ENCODE results near the gene TSTD1. TPM values are rescaled to one million over a fixed set of nuclear protein-coding genes. Genes with fewer than 3 reads are reported as not detected.

Gene TSTD1
- total RNA-seq, 1 experiment from 2014 or later, result 74.5 TPM

DNA sequence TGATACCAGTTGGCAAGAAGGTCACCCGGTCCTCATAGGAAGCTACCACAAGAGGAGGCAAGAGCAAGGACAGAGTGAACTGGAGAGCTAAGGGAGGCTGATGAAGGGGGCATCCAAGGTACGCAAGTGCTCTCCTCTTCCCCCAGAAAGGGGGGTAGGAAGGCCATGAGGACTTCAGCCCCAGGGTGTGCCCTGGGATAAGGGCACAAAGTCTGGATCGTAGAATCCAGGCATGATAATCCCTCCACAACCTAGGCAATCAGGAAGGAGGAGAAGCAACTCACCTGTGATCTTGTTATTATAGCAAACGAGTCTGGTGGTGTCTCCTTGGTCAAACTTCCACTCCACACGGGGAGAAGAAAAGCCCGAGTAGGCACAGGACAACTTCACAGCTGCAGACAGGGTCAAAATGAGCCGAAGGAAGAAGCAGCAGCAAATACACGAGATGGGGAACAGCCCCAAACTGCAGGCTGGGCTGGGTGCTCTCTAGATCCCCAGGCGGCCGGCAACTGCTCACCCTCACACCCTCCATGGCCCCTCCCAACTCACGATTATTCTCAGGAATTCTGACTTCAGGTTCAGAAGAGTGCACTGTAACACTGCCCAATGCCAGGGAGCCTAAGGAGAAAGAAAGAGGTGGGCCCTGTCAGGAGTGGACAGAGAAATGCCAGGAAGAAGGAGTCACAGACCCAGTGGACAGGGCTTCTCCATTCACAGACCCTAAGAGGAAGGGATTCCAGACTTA is 37.9 kb downstream of the TSTD1 start:
- Mint-ChIP-seq H3K9me3 (no peaks in the 10 kb centered on the region), H3K27me3 (ENCODE audit: low read depth) (no peaks in the 10 kb centered on the region), H3K4me3 (no peak overlapping the region), H3K4me1 (peaks cover 5% of the 10 kb centered on the region), H3K36me3 (peaks cover 56% of the 10 kb centered on the region), H3K27ac (no peak overlapping the region)
- no peak for DNase-seq (ENCODE audit: low spot score)
- TF ChIP-seq, protein P1, sequence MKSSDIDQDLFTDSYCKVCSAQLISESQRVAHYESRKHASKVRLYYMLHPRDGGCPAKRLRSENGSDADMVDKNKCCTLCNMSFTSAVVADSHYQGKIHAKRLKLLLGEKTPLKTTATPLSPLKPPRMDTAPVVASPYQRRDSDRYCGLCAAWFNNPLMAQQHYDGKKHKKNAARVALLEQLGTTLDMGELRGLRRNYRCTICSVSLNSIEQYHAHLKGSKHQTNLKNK (CRISPR knock-in tag; IDR thresholded peaks at IDR 0.05), result no peak
- TF ChIP-seq IRF2 (CRISPR knock-in tag; IDR thresholded peaks at IDR 0.05; ENCODE audit: borderline replicate concordance, low read depth), result no peak
- no peak for TF ChIP-seq TEAD4 (CRISPR knock-in tag; IDR thresholded peaks at IDR 0.05)
- TF ChIP-seq, protein P2, sequence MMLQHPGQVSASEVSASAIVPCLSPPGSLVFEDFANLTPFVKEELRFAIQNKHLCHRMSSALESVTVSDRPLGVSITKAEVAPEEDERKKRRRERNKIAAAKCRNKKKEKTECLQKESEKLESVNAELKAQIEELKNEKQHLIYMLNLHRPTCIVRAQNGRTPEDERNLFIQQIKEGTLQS (CRISPR knock-in tag; conservative IDR thresholded peaks at IDR 0.05), result no peak
- no peak for TF ChIP-seq ZNF263 (CRISPR knock-in tag; IDR thresholded peaks at IDR 0.05; ENCODE audit: low read depth)
- TF ChIP-seq ZNF396 (CRISPR knock-in tag; IDR thresholded peaks at IDR 0.05; ENCODE audit: borderline replicate concordance), result no peak
- TF ChIP-seq, protein P3, sequence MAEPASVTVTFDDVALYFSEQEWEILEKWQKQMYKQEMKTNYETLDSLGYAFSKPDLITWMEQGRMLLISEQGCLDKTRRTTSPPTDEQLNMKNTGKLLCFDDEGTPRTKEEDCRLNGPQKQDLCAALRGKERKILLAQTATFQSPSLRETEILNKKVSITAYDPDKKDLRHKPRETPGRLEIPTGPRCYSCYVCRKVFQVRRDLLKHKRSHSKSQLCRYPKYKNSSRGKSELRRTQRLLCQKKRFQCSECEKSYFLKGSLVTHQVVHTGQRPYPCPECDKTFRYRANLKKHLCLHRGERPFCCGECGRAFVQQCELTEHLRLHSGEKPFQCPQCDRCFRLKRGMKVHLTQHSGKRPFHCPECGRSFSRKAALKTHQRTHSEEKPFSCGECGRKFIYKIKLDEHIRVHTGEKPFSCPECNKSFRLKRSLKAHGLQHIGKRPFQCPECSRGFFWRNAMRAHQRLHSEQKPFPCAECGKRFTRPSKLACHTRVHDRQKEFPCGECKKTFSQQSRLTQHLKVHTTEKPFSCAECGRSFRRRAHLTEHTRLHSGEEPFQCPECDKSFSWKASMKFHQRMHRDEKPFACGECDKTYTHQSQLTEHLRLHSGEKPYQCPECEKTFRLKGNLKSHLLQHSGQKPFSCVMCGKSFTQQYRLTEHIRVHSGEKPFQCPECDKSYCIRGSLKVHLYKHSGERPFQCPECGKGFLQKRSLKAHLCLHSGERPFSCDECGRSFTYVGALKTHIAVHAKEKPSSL (CRISPR knock-in tag; conservative IDR thresholded peaks at IDR 0.05), result no peak
- TF ChIP-seq, protein P4, sequence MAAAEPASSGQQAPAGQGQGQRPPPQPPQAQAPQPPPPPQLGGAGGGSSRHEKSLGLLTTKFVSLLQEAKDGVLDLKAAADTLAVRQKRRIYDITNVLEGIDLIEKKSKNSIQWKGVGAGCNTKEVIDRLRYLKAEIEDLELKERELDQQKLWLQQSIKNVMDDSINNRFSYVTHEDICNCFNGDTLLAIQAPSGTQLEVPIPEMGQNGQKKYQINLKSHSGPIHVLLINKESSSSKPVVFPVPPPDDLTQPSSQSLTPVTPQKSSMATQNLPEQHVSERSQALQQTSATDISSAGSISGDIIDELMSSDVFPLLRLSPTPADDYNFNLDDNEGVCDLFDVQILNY (CRISPR knock-in tag; IDR thresholded peaks at IDR 0.05), result no peak
- TF ChIP-seq NFE2L1 (CRISPR knock-in tag; IDR thresholded peaks at IDR 0.05), result no peak
- no peak for TF ChIP-seq TEAD1 (CRISPR knock-in tag; IDR thresholded peaks at IDR 0.05)
- no peak for TF ChIP-seq TP53 (CRISPR knock-in tag; IDR thresholded peaks at IDR 0.05)
- no peak for TF ChIP-seq ELF4 (CRISPR knock-in tag; IDR thresholded peaks at IDR 0.05; ENCODE audit: low read depth)
- POLR2A ChIA-PET, result interaction anchor here (0.6 to 1.1 kb wide), 2 partner anchors 20 to 98 kb away, joined by 3 to 4 read pairs; partner anchors contain the start of gene F11R
- CTCF ChIA-PET, result interaction anchor here (1.7 kb wide), 1 partner anchor 11 kb away, joined by 6 read pairs; no protein-coding TSS in a partner anchor
- no peak for ATAC-seq

DNA sequence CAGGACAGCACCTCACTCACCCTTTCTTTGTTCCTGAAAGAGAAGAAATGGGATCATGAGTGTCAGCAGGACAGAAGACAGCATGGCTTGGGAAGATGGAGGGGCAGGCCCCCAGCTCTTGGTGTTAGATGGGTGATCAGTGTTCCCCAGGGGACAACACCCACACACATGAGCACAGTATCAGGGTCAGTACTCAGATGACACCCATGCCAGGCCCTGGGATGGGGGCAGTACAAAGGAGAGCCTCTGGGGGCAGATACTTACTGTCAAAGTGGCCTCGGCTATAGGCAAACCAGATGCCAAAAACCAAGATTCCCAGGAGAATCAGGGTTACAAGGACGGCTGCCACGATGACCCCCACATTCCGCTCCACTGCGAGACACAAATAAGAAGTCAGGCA is 39.4 kb downstream of the TSTD1 start:
- Mint-ChIP-seq H3K4me1 (peaks cover 5% of the 10 kb centered on the region), H3K4me3 (no peak overlapping the region), H3K27me3 (ENCODE audit: low read depth) (no peaks in the 10 kb centered on the region), H3K9me3 (no peaks in the 10 kb centered on the region), H3K27ac (no peak overlapping the region), H3K36me3 (peaks cover 61% of the 10 kb centered on the region)
- CTCF ChIA-PET, result interaction anchor here (2.6 kb wide), 1 partner anchor 22 kb away, joined by 40 read pairs; the partner anchor contains the start of gene F11R
- ATAC-seq (no peak), DNase-seq (ENCODE audit: low spot score) (no peak)
- TF ChIP-seq, protein P5, sequence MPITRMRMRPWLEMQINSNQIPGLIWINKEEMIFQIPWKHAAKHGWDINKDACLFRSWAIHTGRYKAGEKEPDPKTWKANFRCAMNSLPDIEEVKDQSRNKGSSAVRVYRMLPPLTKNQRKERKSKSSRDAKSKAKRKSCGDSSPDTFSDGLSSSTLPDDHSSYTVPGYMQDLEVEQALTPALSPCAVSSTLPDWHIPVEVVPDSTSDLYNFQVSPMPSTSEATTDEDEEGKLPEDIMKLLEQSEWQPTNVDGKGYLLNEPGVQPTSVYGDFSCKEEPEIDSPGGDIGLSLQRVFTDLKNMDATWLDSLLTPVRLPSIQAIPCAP (CRISPR knock-in tag; IDR thresholded peaks at IDR 0.05), result no peak
- TF ChIP-seq CBFB (CRISPR knock-in tag; IDR thresholded peaks at IDR 0.05; ENCODE audit: low read depth) (no peak), SOX15 (CRISPR knock-in tag; IDR thresholded peaks at IDR 0.05) (no peak), NR2C2 (CRISPR knock-in tag; IDR thresholded peaks at IDR 0.05) (no peak), FOXP1 (CRISPR knock-in tag; IDR thresholded peaks at IDR 0.05; ENCODE audit: borderline replicate concordance) (no peak), GRHL2 (CRISPR knock-in tag; IDR thresholded peaks at IDR 0.05; ENCODE audit: insufficient replicate concordance, severe bottlenecking) (no peak)
- POLR2A ChIA-PET, result no interaction called here

Data from WTC11 (cell line).